Central memory CD8-positive, alpha-beta T cell (primary cell): Measurements from ENCODE around the gene TNNC1.

ENCODE experiments used
- ATAC-seq: fragments of 150-1000 bp; cut with Tn5 transposase; replicated peaks from 2 replicates; pipeline ENCODE4 v1.10.0; 2022; ENCODE audit warnings: mild to moderate bottlenecking, moderate FRiP score, moderate number of reproducible peaks; ENCODE audit not compliant: poor library complexity, severe bottlenecking; ENCODE audit errors: extremely low read depth
- DNase-seq, 2 donors: peaks; one replicate each; pipeline ENCODE4 v3.0.0; 2021; ENCODE audit warnings: low spot score in 2 of 2
- H3K27ac Mint-ChIP-seq: one replicate; pipeline ENCODE4 v1.8.0; 2022; ENCODE audit warnings: low read depth, mild to moderate bottlenecking, moderate library complexity, mixed read lengths
- H3K27me3 Mint-ChIP-seq: one replicate; pipeline ENCODE4 v1.8.0; 2022; ENCODE audit warnings: mixed read lengths
- H3K36me3 Mint-ChIP-seq: one replicate; pipeline ENCODE4 v1.8.0; 2022; ENCODE audit warnings: mild to moderate bottlenecking, moderate library complexity, mixed read lengths; ENCODE audit not compliant: insufficient read depth
- H3K4me1 Mint-ChIP-seq: one replicate; pipeline ENCODE4 v1.8.0; 2022; ENCODE audit warnings: mixed read lengths
- H3K4me3 Mint-ChIP-seq: one replicate; pipeline ENCODE4 v1.8.0; 2022; ENCODE audit warnings: mild to moderate bottlenecking, moderate library complexity, mixed read lengths
- H3K9me3 Mint-ChIP-seq: one replicate; pipeline ENCODE4 v1.8.0; 2022; ENCODE audit warnings: mixed read lengths

TNNC1 gene

GRCh38 chr3:52458770-52459545 is 5.1 kb upstream of the TNNC1 start:
- Mint-ChIP-seq H3K27me3 (no peaks in the 10 kb centered on the region), H3K36me3 (peaks cover 50% of the 10 kb centered on the region), H3K4me1 (peaks cover 52% of the 10 kb centered on the region), H3K27ac (no peak overlapping the region), H3K4me3 (no peak overlapping the region), H3K9me3 (no peaks in the 10 kb centered on the region)
- DNase-seq: no peak
- peak; percentile 29 for ATAC-seq

GRCh38 chr3:52458031-52458760 is 4.4 kb upstream of the TNNC1 start:
- DNase-seq (no peak), ATAC-seq (no peak)
- Mint-ChIP-seq H3K4me1 (peaks cover 50% of the 10 kb centered on the region), H3K4me3 (no peak overlapping the region), H3K9me3 (no peaks in the 10 kb centered on the region), H3K36me3 (peaks cover 50% of the 10 kb centered on the region), H3K27me3 (no peaks in the 10 kb centered on the region), H3K27ac (no peak overlapping the region)

GRCh38 chr3:52456800-52457183 is 3.0 kb upstream of the TNNC1 start:
- ATAC-seq: no peak
- peaks cover 42% of the 10 kb centered on the region for H3K36me3 Mint-ChIP-seq
- H3K9me3 Mint-ChIP-seq: no peaks in the 10 kb centered on the region
- DNase-seq: no peak
- peaks cover 39% of the 10 kb centered on the region for H3K4me1 Mint-ChIP-seq
- no peaks in the 10 kb centered on the region for H3K27me3 Mint-ChIP-seq
- peak overlapping the region; percentile 96 for H3K27ac Mint-ChIP-seq
- peak overlapping the region; percentile 90 for H3K4me3 Mint-ChIP-seq

- no peak for ATAC-seq
- H3K27me3 Mint-ChIP-seq: no peaks in the 10 kb centered on the region
- no peaks in the 10 kb centered on the region for H3K9me3 Mint-ChIP-seq
- peak overlapping the region; percentile 90 for H3K4me3 Mint-ChIP-seq
- H3K36me3 Mint-ChIP-seq: peaks cover 39% of the 10 kb centered on the region
- no peak for DNase-seq
- peak overlapping the region; percentile 96 for H3K27ac Mint-ChIP-seq
- peaks cover 39% of the 10 kb centered on the region for H3K4me1 Mint-ChIP-seq
Measured at GRCh38 chr3:52456169-52456799, 2.4 kb upstream of the TNNC1 start.

- DNase-seq: peak; percentile 94 to 97
- Mint-ChIP-seq H3K27me3 (no peaks in the 10 kb centered on the region), H3K27ac (peak within 1 kb of the TSS; percentile 96), H3K4me3 (peak within 1 kb of the TSS; percentile 90), H3K4me1 (peaks cover 39% of the 10 kb centered on the region), H3K36me3 (peaks cover 33% of the 10 kb centered on the region), H3K9me3 (no peaks in the 10 kb centered on the region)
- peak; percentile 92 for ATAC-seq
Measured at GRCh38 chr3:52455283-52456168, 1.7 kb upstream of the TNNC1 start, which contains the start of gene NISCH. Gene NISCH, plus strand, starts transcription at chr3:52455604. Its CDS starts 38 bp downstream, at chr3:52455642.

- Mint-ChIP-seq H3K27ac (peak overlapping the region; percentile 96), H3K4me1 (peaks cover 39% of the 10 kb centered on the region), H3K27me3 (no peaks in the 10 kb centered on the region), H3K4me3 (peak overlapping the region; percentile 90), H3K9me3 (no peaks in the 10 kb centered on the region), H3K36me3 (peaks cover 27% of the 10 kb centered on the region)
- ATAC-seq (peak; percentile 1), DNase-seq (no peak)
Measured at GRCh38 chr3:52454938-52455282, 1.1 kb upstream of the TNNC1 start.

- no peaks in the 10 kb centered on the region for H3K27me3 Mint-ChIP-seq
- H3K4me1 Mint-ChIP-seq: peaks cover 39% of the 10 kb centered on the region
- ATAC-seq (no peak), DNase-seq (no peak)
- peaks cover 23% of the 10 kb centered on the region for H3K36me3 Mint-ChIP-seq
- H3K9me3 Mint-ChIP-seq: no peaks in the 10 kb centered on the region
- H3K27ac Mint-ChIP-seq: peak overlapping the region; percentile 96
- peak overlapping the region; percentile 90 for H3K4me3 Mint-ChIP-seq
Measured at GRCh38 chr3:52454250-52454937, 553 bp upstream of the TNNC1 start.

- H3K27ac Mint-ChIP-seq: no peak overlapping the region
- H3K27me3 Mint-ChIP-seq: no peaks in the 10 kb centered on the region
- no peak for DNase-seq
- H3K4me3 Mint-ChIP-seq: no peak overlapping the region
- H3K36me3 Mint-ChIP-seq: peaks cover 18% of the 10 kb centered on the region
- H3K9me3 Mint-ChIP-seq: no peaks in the 10 kb centered on the region
- no peak for ATAC-seq
- peaks cover 33% of the 10 kb centered on the region for H3K4me1 Mint-ChIP-seq
Measured at GRCh38 chr3:52452570-52453221, 1.1 kb downstream of the TNNC1 start.

GRCh38 chr3:52452126-52452525 is 1.7 kb downstream of the TNNC1 start:
- H3K27ac Mint-ChIP-seq: no peak overlapping the region
- DNase-seq (no peak), ATAC-seq (no peak)
- H3K4me3 Mint-ChIP-seq: no peak overlapping the region
- H3K4me1 Mint-ChIP-seq: peaks cover 29% of the 10 kb centered on the region
- H3K27me3 Mint-ChIP-seq: no peaks in the 10 kb centered on the region
- H3K9me3 Mint-ChIP-seq: no peaks in the 10 kb centered on the region
- peaks cover 15% of the 10 kb centered on the region for H3K36me3 Mint-ChIP-seq

- Mint-ChIP-seq H3K27ac (no peak overlapping the region), H3K4me1 (peaks cover 26% of the 10 kb centered on the region), H3K4me3 (no peak overlapping the region), H3K36me3 (peaks cover 15% of the 10 kb centered on the region), H3K27me3 (no peaks in the 10 kb centered on the region), H3K9me3 (no peaks in the 10 kb centered on the region)
- DNase-seq (no peak), ATAC-seq (no peak)
Measured at GRCh38 chr3:52451237-52452083, 2.4 kb downstream of the TNNC1 start.
